Stimulated activated CD8-positive, alpha-beta memory T cell treated with anti-CD3 and anti-CD28 coated beads, Interleukin-12 subunit alpha, Interleukin-12 subunit beta, amount 100 ng/mL, for 1 hour (primary cell): ENCODE results near the gene MTHFR.
"Not testable (repeated sequence)": the region's sequence is repeated elsewhere in the genome, so short reads cannot be mapped to it uniquely, and the experiment has no call there.

Experiments
- DNase-seq: peaks from one replicate; pipeline ENCODE4 v3.0.0-alpha.2; 2020; ENCODE audit warnings: low read depth

MTHFR gene

GRCh38 chr1:11833497-11833896 lies 27.7 kb upstream of the MTHFR start:
- no peak for DNase-seq

DNA sequence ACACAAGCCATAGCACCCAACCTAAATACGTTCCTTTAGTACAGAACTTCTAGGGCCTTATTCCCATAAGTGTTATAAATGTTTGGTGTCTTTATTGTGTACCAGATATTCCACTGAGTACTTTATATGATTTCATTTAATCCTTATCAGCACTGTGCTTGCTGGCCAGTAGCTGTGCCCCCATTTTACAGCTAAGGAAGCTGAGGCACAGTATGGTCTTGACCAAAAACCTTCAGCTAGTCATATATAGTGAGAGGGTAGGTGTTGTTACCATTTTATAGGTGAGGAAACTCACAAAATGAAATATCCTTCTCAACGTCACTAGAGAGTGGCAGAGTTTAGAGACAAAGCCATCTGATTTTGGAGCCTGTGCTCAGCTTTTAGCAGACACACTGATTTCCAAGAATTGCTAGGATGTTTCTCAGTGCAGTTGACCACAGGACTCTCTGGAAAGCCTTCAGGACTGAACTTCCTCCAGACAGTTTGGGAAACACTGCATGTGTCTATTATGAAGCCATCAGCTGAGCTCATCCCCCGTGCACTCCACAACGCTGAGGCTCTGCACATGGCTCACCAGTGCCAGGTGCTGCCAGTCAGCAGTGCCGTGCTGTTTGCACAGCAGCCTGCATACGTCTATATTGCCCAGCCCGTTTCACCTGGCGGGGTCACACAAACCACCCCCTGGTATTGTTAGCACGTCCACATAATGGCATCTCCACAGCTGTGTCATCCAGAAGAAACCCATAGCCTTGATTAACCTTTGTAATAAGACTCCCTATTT lies 26.4 kb upstream of the MTHFR start:
- no peak for DNase-seq

GRCh38 chr1:11828511-11828910 lies 22.7 kb upstream of the MTHFR start:
- DNase-seq, result no peak

DNA sequence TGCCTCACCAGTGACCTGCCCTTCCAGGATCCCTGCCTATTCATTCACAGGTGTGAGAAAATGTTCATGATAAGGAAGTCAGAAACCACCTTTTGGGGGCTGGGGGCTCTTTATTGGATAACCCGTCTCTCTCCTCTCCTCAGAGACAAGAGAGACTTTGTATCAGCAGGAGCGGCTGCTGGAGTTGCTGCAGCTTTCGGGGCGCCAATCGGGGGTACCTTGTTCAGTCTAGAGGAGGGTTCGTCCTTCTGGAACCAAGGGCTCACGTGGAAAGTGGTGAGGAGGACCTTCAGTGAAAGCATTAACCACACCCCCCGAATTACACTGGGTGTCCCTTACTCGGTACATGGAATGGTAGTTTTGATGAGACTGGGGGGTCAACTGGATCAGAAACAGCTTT lies 21.2 kb upstream of the MTHFR start:
- no peak for DNase-seq

- DNase-seq, result no peak
Observed at GRCh38 chr1:11825131-11825530, 19.4 kb upstream of the MTHFR start.

GRCh38 chr1:11823366-11824137 lies 17.8 kb upstream of the MTHFR start:
- DNase-seq, result no peak

DNA sequence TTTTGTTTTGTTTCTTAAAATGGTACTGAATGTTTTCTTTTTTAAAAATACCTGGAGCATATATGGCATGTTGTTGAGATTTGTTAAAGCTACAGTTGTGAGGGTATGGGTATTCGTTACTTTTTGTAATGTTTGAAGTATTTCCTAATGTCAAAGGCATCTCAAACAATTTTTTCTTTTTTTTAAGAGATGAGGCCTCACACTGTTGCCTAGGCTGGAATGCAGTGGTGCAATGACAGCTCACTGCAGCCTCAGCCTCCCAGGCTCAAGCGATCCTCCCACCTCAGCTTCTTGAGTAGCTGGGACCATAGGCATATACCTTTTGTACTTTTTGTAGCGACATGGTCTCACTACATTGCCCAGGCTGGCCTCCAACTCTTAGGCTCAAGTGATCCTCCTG lies 16.3 kb upstream of the MTHFR start:
- DNase-seq, result no peak

- no peak for DNase-seq
Observed at GRCh38 chr1:11817192-11817591, 11.4 kb upstream of the MTHFR start.

DNA sequence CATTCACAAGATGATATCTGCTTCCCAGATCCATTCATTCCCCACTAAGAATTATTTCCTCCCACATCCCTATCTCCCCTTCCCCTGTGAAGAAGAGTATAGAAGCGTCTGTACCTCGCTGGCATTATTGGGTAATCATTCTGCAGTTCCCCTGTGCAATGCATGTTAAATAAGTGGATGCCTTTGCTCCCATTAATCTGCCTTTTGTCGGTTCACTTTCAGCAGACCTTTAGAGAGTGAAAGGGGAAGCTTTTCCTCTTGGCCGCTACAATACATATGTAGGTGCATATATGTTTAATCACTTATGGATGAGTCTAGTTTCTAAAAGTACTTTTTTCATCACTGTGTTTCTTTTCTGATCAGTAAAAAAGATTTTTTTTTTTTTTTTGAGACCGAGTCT lies 7.3 kb upstream of the MTHFR start:
- DNase-seq, result no peak

GRCh38 chr1:11807133-11807532 lies 1.4 kb upstream of the MTHFR start:
- DNase-seq, result no peak

DNA sequence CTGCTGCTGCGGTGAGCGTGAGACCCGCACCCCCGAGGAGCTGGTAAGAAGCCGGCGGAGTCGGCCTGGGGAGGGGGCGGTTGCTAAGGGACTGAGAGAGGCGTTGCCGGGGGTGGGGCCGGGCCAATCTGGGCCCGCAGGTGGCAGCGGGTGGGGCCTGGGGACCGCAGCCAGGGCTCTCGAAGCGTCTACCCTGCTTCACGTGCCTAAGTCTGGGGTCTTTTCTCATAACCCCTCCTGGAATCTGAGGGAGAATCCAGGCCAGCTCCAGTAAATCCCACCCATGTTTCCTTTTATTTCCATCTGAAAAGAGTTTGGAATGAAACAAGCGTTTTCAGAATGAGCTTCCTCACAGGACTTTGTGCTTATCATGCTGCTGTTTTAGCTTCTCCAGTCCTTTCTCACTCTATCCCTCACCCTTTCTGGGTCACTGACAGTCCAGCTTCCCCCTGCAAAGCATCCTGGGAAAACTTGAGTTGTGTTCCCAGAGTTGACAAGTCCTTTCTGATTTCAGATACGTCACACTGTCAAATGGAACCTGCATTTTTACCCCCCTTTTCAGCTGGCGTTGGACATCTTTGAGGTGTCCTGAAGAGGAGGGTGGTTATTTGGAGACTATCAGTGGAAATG lies 658 bp upstream of the MTHFR start:
- no peak for DNase-seq

DNA sequence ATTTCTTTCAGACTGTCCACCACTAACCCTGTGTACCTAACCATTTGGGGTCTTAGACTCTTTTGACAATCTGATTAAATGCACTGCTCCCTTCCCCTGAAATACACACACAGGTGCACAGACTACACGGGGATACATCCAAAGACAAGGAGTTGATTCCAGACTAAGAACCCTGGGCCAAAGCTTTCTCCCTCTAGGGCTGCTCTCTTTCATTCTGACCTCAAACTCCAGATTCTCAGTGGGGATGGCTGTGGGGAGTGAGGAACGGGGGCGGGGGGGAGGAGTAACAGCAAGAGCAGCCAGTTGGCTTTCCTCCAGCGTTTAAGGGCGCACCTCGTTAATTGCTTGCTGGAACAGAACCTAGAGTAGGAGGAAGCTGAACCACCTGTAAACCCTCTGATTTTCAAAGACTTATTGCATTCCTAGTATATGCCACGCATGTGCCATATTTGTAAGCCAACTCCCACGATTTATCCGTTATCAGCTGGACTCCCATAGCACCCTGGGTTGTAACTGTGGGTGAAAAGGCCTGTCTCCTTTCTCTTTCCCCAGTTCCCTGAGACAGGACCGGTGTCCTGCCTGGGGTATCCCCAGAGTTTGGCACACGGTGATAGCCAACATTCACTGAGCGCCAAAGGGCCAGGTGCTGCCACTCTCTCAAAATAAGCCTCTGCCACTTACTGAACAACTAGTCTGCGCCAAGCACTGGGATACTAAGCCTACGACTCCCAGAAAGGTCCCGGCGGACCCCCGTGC lies 920 bp downstream of the MTHFR start:
- no peak for DNase-seq

GRCh38 chr1:11803924-11804665 lies 1.7 kb downstream of the MTHFR start:
- not testable (repeated sequence) for DNase-seq

- peak; percentile 55 for DNase-seq
Observed at GRCh38 chr1:11802973-11803885, 2.5 kb downstream of the MTHFR start.

GRCh38 chr1:11802616-11802972 lies 3.2 kb downstream of the MTHFR start:
- no peak for DNase-seq

- no peak for DNase-seq
Observed at GRCh38 chr1:11800756-11801433, 4.9 kb downstream of the MTHFR start.

GRCh38 chr1:11800391-11800755 lies 5.4 kb downstream of the MTHFR start:
- DNase-seq, result no peak

- no peak for DNase-seq
Observed at GRCh38 chr1:11799896-11800295, 5.9 kb downstream of the MTHFR start.

DNA sequence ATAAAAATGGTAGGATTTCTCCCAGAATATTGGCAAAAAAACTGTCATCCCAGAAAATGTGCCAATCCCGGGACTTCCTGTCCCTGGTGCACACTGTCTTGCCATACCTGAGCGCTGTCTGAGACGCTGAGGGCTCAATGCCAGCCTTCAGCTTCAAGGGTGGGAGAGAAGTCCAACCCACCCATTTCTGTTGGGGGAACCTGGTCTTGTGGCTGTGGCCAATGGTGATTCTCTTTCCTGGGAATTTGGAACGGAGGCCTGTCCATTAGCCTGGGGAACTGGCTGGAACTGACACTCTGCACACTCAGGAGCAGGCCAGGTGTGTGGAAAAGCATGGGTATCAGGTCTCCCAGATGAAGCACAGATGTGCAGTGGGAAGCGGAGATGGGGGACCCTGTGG lies 6.7 kb downstream of the MTHFR start:
- DNase-seq, result no peak
